Activated T-cell treated with anti-CD3 and anti-CD28 coated beads for 1 hour (primary cell): ENCODE results near the gene FOXP3.

ENCODE experiments used
- DNase-seq: peaks from one replicate; pipeline ENCODE4 v3.0.0-alpha.2; 2020; ENCODE audit warnings: low read depth

FOXP3 gene

DNA sequence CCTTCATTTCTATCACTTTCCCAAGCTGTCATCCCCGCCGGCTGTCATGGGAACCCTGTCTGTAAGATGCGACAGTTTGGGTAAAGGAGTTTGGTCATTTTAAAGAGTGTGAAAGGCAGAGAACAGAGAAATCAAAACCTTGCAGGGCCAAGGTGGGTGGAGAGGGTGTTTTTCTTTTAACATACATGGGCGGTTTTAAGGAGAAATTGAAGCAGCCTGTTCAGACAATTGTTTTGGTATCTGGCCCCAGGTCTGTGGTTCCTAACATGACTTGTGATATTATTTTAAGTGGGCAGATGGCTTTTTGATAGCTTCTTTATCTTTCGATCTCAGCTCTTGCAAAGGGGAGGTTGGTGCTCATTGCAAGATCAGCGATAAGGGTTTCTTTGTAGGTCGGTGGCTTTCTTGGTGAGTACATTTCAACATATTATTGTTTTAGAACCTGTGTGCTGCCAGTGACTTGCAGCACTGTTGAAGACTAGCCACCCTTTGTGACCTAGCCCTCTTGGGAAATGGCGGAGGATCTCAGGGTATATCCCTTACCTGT, 8.7 kb upstream of the FOXP3 start:
- no peak for DNase-seq

DNA sequence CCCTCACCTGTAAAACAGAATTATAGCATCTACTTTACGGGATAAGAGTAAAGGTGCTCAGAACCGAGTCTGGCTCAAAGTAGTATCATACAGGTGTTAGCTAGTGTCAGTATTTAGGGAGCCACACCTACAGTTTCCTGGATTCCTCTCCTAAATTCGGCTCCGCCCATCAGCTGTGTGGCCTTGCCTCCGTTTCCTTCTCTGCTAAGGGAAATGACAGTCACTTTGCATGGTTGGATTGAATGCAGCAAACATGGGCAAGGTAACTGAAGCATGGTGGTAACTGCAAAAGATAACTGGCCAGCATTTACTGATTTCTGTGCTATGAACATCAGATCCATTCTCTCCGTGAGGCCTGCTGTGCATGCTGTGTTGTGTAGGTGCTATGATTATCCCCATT, 7.9 kb upstream of the FOXP3 start:
- no peak for DNase-seq

DNA sequence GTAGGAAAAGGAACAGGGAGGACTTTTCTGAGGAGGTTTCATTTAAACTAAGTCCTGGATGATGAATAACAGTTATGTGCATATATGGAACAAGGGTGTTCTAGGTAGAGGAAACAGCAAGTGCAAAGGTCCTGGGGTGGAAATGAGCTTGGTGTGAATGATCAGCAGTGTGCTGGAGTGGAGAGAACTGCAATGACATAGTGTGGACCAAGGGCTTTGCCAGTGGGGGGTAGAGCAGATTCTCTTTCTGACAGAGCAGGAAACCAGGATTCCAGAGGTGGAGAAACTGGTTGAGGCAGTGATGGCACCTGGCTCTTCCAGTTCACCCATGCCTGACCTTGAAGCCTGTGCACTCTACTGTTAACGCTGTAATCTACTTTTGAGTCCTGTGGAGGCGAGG, 6.8 kb upstream of the FOXP3 start:
- DNase-seq, result no peak

DNA sequence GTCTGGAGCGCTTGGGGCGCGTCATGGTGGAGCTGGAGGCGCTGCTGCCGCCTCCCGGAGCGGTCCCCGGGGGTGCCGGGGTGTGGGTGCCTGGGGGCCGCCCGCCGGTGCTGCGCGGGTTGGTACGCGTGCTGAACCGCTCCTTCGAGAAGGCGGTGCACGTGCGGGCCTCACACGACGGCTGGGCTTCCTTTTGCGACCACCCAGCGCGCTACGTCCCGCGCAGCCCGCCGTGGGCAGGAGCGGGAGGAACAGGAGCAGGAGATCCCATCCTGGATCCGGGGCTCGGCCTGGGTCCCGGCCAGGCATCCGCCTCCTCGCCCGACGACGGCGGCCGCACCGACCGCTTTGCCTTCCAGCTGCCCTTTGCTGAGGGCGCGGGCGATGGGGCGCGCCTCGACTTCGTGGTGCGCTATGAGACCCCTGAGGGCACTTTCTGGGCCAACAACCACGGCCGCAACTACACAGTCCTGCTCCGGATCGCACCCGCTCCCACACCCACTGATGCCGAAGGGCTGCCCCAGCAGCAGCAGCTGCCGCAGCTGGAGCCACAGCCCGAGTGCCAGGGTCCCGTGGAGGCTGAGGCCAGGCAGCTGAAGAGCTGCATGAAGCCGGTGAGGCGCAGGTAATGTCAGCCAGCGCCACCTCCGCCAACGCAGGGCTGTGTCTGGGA, 5.9 kb upstream of the FOXP3 start:
- no peak for DNase-seq

DNA sequence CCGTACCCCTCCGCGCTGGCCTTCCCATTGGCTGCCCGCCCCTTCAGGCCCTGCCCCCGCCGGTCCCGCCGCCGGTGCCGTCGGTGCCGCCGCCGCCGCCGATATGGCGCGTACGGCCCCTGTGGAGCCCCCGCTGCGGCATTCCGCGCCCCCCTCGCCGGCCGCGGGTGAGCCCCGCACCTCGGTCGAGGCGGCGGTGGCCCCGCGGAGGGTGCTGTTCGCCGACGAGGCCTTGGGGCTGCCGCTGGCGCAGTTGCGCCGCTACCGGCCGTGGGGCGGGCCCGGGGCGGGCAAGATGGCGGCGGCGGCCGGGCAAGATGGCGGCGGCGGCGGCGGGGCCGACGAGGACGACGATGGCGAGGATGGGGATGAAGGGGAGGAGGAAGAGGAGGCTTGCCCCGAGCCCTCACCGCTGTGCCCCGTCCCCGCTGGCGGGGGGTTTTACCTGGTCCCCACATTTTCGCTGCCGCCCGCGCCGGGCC, 5.3 kb upstream of the FOXP3 start, which contains the start of gene PPP1R3F:
PPP1R3F (plus strand) TSS at position 27 of the 482 bp plus-strand sequence; CDS start at position 104, 77 bp downstream.
- DNase-seq, result no peak

DNA sequence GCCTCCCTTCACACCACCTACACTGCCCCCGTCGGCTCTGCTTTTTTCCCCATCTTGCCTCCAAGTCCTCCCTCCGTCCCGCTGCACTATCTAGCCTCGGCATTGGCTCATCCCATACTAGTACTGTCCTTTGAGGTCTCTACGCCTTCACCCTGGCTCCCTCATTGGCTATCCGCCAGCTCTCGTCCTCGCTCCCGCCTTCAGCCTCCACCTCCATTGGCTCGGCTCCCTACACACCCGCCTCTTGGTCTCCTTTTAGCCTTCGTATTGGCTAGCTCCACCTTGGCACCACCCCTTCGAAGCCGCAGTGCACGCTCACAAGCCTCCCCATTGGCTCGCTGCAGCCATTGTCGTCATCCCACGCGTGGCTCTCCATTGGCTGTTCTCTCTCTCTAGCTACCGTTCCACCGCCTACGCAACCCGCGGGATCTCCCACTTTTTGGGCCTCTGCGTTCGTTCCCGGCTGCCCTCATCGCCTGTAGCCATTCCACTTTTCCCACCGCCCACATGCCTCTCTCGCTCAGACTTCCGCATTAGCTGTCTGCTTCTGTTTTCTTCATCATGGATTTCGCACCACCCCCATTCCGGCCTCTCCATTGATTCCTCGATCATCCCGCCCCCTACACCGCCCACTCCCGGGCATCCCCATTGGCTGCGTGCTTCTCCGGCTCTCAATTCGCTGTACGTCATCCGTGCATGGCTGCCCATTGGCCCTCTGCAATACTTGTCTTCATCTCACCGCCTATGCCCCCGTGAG, 4.7 kb upstream of the FOXP3 start:
- DNase-seq, result peak; percentile 86

DNA sequence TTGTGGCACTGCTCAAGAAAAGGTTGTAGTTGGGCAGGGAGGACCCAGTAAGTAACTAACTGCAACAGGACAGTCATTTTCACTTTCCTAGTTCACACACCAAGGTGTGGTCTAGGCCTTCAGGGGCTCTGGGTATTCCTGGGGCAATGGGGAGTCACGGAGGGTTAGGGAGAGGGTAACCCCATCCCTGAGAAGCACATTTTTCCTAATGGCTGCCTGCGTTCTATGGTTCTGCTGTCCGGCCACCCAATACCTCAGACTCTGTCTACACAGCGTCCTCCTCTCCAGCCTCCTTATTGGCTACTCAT, 4.1 kb upstream of the FOXP3 start:
- DNase-seq, result no peak

DNA sequence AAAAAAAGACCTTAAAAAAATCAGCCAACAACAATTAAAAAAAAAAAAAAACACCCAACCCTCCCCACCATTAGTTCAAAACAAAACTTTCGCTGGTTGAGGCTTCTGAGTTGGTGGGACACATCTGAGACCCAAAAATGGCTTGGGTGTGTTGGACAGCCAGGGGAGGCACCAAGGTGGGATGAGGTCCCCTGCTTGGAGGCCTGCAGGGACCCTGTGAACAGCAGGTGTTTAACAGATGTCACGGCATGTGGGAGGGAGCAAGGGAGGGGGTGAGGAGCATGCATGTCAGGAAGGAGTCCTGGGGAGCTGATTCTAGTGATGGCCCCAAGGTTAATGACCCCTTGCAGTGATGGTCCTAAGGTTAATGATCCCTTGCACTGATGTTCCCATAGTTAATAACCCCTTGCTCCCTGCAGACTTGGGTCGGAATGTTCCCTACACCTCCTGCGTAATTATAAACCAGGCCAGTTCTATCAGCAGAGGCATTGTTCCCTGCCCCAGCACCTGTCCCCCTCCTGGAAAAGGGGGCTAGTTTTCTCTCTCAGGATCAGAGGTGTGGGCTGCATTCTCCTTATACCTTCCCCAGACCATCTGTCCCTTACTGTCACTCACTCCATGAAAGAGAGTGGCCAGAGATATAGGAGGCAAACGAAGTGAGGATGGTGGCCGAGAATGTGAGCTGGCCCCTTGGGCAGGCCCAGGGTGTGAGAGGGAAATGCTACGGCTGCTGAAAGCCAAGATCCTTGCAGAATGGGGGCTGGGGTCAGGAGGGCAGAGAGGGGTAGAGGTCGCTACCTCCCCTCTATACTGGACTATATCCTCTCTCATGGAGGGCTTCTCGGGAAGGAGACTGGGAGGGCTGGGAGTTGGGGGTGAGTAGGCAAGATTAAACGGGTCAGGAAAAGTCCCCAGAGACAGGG, 2.3 kb upstream of the FOXP3 start:
- DNase-seq, result no peak

DNA sequence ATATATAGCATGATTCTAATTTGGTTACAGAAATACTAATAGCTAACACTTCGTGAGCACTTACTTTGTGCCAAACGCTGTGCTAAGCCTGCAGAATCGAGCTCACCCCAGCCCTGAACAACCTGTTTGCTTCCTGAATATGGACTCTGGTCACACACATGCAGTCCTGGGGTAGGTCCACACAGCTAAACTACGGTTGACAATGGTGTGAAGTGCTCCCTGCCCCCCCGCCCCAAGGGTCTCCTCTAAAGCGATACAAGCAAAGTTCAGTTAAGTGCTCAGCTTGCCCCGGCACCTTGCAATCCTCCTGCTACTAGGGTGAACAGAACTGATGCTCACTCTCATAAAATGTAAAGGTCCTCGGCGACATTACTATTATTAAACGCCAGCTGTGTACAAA, 879 bp downstream of the FOXP3 start:
- DNase-seq, result no peak

DNA sequence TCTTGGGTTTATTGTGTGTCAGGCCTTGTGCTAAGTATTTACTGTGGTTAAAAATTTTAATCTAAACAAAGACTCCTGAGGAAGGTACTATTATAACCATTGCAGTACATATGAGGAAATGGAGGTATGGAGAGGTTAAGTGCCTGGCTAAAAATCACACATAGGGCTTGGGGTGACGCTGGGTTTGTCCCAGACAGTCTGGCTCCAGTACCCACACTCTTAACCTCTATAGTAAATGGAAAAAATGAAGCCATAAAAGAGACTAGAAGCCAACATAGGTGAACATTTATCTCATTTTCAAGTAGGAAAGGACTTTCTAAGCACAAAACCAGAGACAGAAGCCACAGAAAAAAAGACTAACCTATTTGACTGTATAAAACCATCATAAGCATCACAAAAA, 1.9 kb downstream of the FOXP3 start:
- DNase-seq, result no peak

DNA sequence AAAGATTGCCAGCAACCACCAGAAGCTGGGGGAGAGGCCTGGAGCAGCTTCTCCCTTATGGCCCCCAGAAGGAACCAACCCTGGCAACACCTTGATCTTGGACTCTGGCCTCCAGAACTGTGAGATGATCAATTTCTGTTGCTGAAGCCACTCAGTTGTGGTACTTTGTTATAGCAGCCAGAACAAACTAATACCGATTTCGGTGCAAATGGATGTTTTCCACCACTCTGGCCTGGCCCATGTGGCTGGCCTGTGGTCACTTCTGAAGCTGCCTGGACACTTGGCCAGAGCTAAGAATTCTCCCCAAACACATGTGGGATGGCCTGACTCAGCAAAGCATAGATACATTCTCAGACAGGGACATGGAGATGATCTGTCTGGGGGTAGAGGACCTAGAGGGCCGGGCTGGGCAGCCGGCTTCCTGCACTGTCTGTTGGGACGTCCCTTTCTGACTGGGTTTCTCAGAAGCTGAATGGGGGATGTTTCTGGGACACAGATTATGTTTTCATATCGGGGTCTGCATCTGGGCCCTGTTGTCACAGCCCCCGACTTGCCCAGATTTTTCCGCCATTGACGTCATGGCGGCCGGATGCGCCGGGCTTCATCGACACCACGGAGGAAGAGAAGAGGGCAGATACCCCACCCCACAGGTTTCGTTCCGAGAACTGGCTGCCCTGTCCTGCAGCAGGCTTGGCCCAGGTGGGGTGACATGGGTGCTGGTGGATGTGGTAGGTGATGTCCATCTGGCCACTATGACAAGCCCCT, 4.1 kb downstream of the FOXP3 start:
- no peak for DNase-seq

DNA sequence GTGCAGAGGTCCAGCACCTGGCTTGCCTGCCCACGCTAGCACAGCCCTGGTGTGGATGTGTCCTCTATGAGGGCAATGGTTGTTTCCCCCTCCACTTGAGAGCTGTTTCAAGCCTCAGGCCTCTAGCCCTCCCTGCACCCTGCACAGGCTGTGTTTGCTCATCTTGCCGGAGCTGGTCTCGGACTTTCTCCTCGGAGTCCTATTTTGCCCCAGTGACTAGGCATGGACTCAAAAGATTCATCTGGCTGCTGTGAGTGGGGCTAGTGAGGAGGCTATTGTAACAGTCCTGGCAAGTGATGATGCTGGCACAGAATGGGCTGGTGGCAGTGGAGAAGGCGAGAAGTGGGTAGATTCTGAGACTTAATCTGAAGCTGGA, 5.8 kb downstream of the FOXP3 start:
- DNase-seq, result no peak

DNA sequence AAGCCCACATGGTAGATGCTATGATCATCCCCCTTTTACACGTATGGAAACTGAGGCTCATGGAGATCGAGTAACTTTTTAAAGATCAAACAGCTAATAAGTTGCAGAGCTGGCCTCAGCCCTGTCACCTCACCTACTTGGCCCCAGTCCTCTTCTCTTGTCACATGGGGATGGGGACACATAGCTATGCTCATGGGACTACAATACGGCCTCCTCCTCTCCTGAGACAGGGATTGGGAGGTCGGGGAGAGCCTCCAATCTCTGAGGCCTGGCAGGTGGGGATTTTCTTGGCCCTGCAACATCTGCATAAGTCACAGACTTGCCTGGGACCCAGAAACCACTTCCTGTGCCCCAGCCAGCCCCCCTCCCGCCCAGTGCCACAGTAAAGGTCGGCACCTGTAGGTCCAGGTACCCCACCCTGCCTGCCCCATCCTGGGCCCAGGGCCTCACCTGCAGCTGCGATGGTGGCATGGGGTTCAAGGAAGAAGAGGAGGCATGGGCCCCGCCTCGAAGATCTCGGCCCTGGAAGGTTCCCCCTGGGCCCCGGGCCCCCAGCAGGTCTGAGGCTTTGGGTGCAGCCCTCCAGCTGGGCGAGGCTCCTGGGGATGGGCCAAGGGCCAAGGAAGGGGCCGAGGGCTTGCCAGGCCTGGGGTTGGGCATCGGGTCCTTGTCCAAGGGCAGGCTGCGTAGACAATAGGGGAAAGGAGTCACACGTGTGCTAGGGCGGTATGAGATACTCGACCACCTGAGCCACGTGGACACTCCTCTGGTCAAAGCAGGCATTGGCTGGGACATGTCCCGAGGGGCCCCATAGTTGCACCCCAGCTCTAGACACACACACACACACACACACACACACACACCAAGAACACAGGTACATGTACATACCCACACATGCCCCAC, 6.4 kb downstream of the FOXP3 start:
- DNase-seq, result peak; percentile 20

DNA sequence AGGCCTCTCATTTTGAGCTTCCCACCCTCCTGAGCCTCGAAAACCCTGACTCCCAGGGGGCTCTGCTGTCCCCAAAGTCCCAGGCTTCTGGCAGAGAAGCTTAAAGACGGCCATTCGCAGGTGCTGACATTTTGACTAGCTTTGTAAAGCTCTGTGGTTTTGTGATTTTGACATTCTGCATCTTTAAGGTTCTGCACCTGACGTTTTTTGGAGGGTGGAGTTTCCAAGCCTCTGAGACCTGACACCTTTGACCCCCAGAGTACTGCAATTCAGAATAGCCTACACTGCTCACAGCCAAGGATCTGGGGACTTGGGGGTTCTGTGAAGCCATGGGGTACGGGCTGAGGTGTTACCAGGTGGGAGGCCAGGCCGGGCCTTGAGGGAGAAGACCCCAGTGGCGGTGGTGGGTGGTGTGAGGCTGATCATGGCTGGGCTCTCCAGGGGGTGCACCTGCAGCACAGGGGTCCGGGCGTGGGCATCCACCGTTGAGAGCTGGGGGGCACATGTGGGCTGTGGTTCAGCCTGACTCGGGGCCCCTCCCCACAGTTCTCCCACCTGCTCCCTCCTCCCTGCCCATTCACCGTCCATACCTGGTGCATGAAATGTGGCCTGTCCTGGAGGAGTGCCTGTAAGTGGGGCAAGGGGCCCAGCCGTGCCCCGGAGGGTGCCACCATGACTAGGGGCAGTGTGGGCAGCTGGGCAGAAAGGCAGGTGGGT, 7.3 kb downstream of the FOXP3 start:
- DNase-seq, result no peak

DNA sequence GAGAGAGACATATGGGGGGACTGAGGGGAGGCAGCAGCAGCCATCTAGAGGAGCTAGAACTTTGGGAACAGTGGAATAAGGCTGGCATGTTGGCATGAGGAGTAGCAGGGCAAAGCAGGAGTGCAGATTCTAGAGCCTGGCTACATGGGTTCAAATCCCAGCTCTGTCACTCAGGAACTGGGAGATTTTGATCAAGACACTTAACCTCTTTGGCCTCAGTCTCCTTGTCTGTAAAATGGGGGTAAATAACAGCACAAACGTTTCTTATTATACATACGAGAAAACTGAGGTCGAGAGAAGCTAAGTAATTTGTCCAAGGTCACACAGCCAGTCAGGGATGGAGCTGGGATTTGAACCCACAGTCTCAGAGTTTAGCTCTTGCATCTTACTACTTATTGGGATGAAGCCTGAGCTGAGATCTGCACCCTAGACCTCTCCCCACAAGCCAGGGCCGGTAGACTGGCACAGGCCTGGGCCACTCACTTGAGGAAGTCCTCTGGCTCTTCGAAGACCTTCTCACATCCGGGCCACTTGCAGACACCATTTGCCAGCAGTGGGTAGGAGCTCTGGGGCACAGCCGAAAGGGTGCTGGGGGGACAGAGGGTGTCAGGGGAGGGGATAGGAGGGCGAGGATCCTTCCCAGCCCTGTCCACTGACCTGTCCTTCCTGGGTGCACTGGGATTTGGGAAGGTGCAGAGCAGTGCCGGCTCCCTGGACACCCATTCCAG, 8.1 kb downstream of the FOXP3 start:
- no peak for DNase-seq

DNA sequence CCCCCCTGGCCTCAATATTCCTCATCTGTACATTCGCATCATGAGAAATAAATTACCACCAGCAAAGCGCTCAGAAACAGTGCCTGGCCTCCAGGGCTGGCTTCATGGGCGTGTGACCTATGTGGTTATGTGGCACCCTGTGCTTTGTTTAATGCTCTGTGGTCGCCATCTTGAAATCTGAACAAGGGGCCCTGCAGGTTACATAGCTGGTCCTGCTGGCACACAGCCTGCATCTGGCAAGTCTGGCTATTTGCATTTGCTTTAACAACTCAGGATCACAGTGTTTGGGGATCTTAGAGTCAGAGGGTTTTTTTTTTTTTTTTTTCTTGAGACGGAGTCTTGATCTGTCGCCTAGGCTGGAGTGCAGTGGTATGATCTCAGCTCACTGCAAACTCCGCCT, 9.9 kb downstream of the FOXP3 start:
- no peak for DNase-seq

DNA sequence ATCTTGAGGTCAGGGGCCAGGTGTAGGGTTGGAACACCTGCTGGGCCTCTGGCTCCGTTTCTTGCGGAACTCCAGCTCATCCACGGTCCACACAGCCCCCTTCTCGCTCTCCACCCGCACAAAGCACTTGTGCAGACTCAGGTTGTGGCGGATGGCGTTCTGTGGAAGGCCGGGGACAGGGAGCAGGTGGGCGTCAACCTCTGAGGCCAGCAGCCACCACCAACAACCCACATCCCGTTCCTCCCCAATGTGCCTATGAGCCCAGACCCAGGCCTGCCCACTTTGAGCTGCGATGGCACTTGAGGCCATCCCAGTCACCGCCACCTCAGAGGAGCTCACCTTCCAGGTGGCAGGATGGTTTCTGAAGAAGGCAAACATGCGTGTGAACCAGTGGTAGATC, 13.2 kb downstream of the FOXP3 start:
- no peak for DNase-seq

DNA sequence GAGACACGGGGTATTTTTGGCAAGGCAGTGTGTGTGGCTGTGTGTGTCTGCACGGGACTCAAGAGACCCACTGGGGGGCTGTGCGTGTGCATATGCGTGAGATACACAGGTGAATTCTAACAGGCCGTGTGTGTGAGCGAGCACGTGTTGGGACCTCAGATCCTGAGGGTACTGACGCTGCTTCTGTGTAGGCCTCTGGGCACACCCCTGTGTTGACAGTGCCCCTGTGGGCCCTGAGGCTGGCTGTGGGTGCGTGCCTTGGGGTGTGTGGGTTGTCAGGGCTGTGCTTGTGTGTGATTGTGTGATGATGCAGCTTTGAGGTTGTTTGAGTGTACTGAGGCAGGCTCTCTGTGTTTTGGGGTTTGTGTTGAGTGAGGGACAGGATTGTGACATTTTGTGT, 13.9 kb downstream of the FOXP3 start:
- DNase-seq, result no peak

DNA sequence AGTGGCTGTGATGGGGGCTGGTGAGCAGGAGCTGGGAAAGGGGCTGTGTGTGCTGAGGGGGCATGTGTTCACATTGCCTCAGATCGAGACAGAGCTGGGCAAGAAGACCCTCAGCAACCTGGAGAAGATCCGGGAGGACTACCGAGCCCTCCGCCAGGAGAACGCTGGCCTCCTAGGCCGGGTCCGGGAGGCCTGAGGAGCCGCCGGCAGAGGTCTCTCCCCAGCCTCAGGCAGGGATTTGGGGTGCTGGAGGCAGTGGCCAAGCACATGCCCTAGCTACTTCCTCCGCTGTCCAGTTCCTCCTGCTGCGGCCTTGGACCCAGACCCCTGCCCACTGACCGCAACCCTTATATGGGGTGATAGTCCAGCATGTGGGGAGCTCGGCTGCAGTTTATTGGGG, 14.4 kb downstream of the FOXP3 start:
- DNase-seq, result no peak
